ENCODE measurements around the gene SORL1.

Gene SORL1

DNA sequence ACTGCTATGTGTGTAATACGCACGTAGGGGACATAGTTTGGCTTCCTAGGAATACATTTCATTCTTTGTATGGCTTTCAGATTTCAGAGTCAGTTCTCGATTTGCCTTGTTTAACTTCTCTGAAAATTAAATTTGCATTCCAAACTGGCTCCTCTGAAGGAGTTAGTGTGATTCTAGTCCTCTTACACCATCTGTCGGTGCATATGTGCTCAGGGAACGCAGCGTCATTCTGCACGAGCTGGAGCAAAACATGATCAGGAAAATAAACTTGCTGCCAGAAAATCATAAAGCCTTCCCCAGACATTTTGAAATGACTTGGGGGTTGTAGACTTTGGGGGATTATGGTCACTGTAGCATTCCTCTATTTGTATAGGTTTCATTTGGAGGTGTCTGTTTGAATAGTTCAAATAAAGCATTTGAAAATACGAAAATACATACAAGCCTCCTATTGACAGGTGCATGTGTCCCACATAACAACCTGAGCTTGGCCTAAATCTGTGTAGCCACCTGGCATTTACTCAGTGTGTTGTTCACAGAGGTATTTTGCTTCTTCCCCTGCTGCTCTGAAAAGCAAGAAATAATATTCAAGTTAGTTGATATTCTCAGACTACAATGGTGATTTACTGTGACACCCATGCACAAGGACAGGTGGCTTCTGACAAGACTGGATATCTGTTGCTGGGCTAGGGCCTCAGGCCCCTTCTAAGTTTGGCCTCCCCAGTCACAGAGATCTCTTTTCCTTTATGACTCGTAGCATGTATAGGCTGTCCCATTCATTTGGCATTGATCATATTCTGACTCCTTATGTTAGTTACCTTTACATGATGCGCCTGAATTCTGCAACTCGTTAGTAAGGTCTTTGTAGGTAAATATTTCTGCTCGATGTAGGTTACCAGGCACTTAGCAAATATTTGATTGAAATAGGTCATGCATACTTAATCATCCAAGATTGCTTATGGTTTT lies 82.3 kb downstream of the SORL1 start:
- no peak for DNase-seq (ENCODE audit: low read depth, low spot score)

DNA sequence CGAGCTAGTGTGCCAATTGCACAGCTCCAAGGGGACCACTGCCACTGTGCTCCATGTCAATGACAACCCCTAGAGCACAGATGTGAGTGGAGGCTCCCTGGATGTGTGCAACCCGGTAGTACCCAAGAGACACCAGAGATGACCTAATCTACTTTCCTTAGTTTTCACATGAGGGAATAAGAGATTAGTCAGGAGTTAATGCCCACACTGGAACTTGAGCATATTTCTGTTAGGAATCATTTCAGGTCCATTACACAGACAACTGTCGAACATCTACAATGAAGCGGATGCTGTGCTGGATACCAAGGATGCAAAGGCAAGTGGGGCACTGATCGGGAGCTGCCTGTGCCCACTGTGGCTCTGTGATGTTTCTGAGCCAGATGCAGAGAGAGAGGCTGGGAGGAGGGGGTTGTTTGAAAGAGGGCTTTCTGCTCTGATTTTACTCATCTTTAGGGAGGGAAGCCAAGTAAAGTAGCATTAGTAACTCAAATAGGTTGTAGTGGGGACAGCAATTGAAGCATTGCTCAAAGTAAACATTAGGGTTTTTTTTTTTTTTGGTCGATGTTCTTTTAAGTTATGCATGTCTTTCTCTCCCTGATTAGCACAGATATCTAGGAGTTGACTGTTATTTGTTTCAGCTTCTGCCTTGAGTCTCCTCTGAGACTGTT lies 83.1 kb downstream of the SORL1 start:
- DNase-seq (ENCODE audit: low read depth, low spot score), result no peak

DNA sequence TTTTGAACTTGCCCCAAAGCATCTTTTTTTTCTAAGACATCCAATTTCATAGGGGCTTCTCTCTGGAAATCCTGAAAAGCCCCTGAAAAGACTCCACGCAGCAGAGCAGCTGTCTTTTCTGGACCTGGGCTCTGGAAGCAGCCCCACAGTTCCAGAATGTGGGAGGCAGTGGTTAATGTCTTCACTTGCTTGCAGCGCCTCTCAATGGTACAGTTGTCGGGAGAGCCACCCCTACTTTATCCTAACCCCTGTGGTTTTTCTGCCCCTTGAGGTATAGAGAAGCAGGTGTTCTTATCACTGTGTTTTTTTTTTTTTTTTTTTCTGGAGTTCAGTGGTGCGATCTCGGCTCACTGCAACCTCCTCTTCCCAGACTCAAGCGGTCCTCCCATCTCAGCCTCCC lies 84.0 kb downstream of the SORL1 start:
- no peak for DNase-seq (ENCODE audit: low read depth, low spot score)

DNA sequence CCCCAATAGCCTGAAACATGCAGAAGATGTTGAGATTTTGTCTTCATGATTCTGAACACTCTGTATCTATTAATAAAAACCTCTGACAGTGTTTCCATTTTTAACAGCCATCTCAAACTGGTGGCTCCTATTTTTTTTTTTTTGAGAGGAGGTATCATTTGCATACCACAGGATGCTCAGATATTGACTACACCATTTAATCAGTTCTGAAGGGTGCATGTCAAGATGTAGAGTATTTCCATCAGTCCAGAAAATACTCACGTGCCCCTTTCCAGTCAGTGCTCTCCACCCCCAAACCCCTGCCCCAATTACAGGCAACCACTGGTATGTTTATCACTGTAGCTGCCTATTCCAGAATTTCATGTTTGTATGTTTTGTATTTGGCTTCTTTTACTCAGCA lies 85.9 kb downstream of the SORL1 start:
- no peak for DNase-seq (ENCODE audit: low read depth, low spot score)

DNA sequence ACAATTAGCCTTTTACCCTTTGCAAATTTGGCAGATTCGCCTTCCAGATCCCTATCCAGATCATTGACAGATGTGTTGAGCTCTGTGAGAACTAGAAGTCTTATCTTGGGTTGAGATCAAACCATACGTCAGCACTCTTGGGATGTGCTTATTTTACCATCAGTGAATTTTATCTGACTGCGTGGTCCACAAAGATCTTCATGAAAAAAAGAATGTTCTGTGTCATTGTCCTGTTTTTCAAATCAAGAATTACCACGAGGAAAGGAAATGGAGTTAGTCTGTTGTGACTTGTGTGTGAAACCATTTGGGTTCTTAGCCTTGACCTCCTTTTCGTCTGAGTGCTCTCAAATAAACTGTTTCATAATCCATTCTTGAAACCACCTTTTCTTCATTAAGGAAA lies 86.9 kb downstream of the SORL1 start:
- DNase-seq (ENCODE audit: low read depth, low spot score), result no peak

DNA sequence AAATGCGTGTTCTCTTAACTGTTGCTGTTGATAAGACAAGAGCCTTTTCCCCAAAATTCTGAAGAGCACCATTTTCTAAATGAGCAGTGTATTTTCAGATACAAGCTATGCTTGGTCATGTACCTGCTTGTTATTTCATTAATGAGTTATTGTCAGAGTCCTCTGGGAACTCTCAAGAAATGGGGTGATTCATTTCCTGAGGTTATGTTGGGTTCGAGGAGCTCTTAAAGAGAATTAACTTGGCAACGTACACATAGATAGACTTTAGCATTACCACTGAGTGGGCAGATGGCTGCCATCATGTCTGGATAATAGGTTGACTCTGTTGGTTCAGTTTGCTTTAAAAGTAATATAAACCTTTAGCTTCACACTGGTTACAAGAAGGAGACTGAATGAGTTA lies 88.5 kb downstream of the SORL1 start:
- DNase-seq (ENCODE audit: low read depth, low spot score), result no peak

DNA sequence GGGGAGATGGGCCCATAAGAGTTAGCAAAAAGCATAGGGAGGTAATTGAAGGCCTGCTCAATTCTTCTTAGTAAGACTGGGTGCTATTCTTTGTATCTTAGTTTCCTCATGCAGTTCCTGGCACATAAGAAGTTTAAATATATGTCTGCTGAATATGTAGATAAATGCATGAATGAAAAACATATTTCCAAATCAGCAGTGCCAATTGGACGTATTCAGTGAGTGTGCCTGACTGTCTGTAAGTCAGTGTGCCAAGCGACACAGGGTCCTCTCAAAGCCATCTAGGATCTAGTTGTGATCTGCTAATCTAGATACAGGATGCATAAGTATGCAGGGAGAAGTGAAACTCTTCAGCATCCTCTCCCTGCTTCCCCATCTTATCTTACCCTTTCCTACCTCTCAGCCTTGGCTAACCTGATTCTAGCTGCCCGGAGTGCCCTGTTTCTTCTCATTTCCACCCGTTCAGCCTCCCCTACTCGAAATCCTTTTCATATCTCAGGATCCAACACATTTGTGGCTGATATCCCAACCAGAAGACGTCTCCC lies 91.8 kb downstream of the SORL1 start:
- DNase-seq (ENCODE audit: low read depth, low spot score), result no peak

DNA sequence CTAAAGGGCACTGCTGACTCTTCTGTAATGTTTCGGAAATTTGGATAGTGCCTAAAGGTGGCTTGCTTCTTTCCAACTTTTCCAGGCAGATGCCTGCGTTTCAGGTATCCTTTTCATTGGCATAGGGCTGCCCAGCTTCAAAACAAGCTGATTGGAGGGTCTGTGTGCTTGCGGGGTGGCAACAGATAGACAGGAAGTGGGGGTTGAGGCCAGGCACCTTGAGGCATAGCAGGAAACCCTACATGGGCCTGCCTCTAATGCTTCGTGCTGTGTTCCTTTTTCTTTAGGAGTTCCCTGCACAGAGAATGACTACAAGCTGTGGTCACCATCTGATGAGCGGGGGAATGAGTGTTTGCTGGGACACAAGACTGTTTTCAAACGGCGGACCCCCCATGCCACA lies 92.8 kb downstream of the SORL1 start:
- DNase-seq (ENCODE audit: low read depth, low spot score), result no peak

DNA sequence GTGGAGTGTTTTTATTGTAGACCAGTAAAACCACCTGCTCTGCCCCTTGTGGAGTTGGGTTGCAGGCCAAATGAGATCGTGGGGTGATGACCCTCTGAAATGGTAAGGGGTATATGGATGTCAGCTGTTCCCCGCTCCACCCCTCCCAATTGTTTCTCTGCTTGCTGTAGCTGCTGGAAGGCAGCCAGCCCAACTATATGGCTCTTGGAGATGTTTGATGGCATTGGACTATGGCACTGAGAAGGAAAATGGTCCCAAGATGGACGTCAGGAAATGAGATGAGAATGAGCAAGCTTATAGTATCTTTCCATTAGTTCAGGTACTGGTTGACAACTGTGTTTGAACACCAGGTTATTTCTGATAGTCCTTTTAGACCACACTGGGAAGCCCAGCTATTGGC lies 95.5 kb downstream of the SORL1 start:
- DNase-seq (ENCODE audit: low read depth, low spot score), result no peak

DNA sequence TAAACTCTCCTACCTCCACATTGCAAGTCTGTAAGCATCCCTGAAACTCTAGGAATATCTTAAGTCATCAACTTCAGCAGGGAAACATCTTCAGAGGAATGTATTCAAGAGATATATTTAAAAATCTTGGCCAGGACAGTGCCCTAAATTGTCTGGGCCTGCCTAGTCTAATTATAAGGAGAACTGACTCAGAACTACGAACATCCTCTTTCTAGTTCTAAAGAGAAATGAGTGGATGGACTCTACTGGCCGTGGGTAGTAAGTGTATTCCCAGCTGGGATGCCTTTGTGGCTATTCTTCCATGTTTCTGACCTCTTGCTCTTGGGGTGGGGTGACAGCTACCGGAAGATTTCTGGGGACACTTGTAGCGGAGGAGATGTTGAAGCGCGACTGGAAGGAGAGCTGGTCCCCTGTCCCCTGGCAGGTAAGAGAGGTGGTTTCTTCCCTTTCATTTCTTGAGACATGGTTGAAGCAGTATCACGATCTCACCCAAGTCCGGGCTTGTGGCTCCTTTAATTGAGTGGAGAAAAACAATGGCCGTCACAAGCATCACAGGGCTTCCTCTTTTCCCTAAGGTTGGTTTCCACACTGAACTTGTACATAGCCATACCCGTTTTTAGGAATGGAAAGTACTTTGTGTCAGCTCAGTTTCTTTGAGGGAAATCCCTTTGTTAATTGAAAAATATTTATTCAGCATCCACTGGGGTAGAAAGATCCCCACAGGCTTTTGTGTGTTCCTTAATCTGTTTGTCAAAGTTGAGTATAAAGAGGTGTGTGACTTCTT lies 98.3 kb downstream of the SORL1 start:
- no peak for DNase-seq (ENCODE audit: low read depth, low spot score)

DNA sequence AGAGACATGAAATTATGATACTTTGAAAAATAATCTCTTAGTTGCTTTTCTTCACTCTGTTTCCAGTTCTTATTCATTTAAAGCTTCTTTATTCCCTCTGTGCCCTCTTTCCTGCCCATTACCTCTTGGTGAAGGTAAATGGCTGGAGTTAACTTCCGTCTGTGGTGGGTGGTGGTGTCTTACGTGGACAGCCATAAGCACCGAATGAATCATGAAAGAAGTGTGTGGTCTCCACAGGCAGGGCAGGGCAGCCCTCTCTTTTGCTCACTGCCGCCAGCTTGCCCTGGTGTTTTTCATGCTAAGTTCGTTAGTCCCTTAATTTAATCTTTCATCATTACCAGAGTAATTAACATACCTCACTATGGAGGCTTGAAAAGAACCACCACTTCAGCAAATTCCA lies 99.3 kb downstream of the SORL1 start:
- no peak for DNase-seq (ENCODE audit: low read depth, low spot score)

DNA sequence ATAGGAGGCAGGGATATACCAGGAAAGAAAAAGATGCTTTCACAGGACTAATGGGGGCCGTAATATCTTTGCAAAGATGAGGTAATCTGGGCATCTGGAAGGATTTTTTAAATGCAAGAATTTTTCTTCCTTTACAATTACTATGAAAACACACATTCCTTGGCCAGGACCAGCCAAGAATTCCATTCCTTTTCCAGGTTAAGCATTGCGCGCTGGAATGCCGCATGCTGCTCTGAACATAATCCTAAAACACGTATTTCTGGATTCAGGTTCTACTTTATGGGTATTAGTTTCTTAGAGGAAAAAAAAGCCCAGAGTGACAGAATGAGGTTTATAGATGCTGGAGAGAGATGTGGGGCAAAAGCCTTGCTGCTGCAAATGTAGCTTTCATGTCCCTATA lies 100.0 kb downstream of the SORL1 start:
- no peak for DNase-seq (ENCODE audit: low read depth, low spot score)

DNA sequence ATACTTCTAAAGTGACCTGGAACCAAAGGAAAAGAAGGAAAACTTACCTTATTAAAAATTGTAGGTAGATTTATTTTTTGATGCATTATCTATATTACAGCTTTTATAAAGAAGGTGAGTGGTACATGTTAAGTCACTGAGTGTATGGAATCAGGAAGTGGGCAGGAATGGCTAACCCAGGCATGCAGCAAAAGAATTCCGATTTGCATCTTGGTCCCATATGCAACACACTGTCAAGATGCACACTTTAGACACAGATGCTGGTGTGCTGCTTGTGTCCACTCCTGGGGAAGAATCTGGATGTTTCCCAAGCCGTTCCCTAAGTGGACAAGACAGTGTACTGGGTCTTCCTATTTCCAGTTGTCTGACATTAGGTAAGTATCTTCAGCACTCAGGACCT lies 100.5 kb downstream of the SORL1 start:
- no peak for DNase-seq (ENCODE audit: low read depth, low spot score)

DNA sequence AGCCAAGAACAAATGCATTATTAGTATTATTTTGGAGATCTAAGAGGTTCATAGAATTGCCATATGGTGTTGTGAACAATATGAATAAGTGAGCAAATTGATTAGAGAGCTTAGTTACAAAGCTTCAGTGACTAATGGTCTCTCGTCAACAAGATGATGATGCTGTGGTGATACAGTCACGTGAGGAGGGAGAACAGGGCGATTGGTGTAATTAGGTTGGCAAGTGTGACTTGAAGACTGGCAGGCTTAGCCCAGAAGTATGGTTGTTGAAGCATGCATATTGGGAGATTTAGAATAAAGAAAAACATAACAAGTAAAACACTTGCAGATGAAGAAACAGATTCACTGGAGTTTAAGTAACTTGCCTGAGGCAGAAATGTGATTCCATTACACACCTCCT lies 101.3 kb downstream of the SORL1 start:
- no peak for DNase-seq (ENCODE audit: low read depth, low spot score)

DNA sequence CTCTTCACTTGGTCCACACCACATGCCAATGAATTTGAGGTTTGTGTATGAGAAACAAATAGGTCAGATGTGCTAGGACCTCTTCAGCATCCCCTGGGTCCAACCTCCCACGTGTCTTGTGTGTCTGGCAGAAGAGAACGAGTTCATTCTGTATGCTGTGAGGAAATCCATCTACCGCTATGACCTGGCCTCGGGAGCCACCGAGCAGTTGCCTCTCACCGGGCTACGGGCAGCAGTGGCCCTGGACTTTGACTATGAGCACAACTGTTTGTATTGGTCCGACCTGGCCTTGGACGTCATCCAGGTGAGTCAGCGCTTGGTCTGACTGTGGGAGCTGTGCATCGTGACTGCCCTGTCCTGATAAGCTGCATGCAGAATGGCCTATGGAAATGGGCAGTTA lies 101.7 kb downstream of the SORL1 start:
- no peak for DNase-seq (ENCODE audit: low read depth, low spot score)

DNA sequence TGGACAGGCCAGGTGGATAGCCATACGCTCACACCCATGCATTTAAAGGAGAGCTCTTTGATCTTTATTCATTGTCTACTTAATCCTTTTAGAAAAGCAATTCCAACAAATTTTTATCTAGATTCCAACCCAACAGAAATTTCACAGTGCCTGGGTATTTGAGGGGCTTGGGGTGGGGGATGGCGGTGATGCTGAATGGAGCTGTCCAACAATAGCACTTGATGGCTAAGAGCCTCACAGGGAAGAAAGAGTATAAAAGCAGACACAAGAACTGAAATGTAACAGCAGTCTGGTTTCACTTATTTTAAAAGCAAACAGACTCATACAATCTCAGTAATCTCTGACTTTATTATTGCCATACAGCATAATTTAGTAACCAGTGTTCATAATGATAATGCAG lies 102.4 kb downstream of the SORL1 start:
- no peak for DNase-seq (ENCODE audit: low read depth, low spot score)

DNA sequence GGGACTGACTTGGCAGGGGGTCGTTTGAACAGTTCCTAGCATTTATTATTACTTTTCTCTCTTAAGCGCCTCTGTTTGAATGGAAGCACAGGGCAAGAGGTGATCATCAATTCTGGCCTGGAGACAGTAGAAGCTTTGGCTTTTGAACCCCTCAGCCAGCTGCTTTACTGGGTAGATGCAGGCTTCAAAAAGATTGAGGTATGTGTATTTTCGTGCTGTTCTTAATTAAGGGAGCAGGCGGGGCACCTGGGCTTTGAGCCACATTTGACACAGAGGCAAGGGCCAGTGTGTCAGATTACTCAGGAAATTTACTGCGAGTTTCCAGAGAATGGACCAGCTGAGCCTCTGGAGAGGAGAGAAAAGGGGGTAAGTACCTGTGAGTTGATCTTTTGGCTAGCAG lies 103.0 kb downstream of the SORL1 start:
- DNase-seq (ENCODE audit: low read depth, low spot score), result no peak

DNA sequence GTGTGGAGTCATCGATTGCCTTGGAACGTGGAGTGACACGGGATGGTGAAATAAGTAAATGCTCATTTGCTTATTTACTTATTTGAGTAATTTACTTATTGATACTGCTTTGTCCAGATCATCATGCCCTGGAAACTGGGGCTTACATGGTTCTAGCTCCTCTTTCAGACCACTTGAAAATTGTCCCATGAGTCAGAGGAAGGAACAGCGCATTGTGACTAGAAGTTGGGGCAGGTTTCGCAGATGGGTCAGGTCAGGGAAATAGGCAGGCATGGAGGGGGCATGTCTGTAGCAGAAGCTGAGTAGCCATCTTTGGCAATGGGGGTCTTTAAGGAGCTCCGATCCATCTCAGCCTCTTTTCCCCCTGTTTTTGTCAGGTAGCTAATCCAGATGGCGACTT lies 104.8 kb downstream of the SORL1 start:
- DNase-seq (ENCODE audit: low read depth, low spot score), result no peak

DNA sequence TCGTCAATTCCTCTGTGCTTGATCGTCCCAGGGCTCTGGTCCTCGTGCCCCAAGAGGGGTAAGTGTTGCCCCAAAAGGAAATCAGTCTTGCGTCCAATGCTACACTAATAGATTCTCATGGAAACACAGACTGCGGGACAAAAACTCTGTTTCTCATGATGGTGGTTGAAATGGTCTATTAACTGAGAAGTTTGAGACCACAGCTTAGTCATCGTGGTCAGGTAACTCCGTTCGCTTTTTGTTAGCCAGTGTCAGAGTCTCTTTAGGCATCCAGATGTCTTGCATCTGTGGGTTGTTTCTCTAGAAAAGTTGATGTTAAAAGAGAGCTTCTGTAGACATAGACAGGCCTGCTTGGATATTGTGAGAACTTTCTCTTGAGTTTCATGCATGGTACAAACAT lies 105.2 kb downstream of the SORL1 start:
- no peak for DNase-seq (ENCODE audit: low read depth, low spot score)

DNA sequence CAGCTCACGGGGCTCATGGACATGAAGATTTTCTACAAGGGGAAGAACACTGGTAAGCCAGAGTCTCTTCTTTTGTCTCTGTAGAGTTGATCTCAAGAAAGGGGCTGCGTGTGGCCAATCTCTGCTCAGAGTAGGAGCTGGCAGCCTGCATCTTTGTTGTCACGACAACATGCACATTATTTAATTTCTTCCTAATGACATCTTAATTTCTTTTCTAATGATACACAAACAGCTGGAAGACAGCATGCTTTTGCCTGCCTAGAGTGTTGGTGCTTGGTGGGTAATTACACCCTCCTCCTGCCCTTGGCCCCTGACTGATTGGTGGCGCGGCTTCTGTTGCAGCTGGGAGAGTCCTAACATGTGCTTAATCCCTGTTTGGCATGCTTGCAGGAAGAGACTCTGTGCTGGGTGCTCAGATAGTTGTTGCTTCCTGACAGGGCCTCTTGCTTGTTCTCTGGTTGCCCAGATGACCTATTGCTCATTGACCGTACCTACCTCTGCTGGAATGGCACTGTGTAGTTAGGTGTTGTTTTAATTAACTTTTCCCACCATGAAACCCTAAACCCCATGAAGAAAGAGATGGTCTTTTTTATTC lies 107.6 kb downstream of the SORL1 start:
- DNase-seq (ENCODE audit: low read depth, low spot score), result no peak

DNA sequence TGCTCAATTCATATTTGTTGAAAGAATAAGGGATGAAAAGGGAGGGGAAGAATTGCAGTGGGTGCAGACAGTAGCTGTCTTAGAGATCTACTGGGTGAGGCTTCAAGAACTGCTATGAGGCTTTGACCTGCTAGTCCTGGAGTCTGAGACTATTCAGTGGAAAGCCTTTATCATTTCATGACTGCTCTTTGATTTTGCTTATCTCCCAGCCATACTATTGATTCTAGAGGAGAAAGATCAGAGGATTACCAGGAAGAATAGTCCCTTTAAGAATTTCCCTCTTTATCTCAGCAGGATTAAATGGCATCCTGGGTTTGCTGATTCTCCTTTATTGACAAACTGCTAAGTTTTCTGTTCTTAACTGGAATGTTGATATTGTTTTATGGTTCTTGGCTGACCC lies 108.1 kb downstream of the SORL1 start:
- no peak for DNase-seq (ENCODE audit: low read depth, low spot score)

DNA sequence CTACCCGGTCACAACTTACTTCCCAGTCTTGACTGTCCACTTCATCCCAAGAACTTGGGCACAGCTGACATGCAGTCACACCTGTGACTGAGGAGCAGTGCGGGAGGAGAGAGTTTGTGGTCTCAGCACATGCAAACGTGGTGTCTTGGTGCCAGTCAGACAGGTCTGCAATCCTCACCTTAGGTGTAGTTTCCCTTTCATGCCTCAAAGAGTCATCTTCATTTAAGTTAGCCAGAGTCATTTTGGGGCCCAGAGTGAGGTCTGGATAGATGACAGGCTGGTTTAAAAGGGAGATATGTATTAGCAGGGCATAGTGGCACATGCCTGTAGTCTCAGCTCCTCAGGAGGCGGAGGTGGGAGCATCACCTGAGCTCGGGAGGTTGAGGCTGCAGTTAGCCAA lies 109.1 kb downstream of the SORL1 start:
- no peak for DNase-seq (ENCODE audit: low read depth, low spot score)
